GM12878 (cell line): ENCODE results near the gene STX10. TPM values are rescaled to one million over a fixed set of nuclear protein-coding genes. Genes with fewer than 3 reads are reported as not detected.

ENCODE experiments used
- ATAC-seq: fragments of 200-7000 bp; cut with Tn5 transposase; 3 replicates; pipeline ENCODE4 v1.9.1; 2020; ENCODE audit warnings: mild to moderate bottlenecking, moderate library complexity
- BruUV-seq: library from RNA; stranded (reverse); fragments of 400-500 nt; replicated peaks from 2 replicates; lab custom pipeline; 2021; lab: Mats Ljungman, UMichigan
- CTCF ChIA-PET: fragments of 300-600 bp; sonication (Branson Sonifier 250); formaldehyde crosslinking; extraction: SDS; loops from one replicate; lab custom pipeline; 2021; ENCODE audit warnings: inconsistent platforms; lab: Yijun Ruan, JAX
- POLR2A ChIA-PET: fragments of 350-600 bp; formaldehyde crosslinking; extraction: SDS; loops from one replicate; lab custom pipeline; 2021; ENCODE audit warnings: inconsistent platforms; lab: Charles Lee
- RAD21 ChIA-PET: fragments of 300-600 bp; sonication (Branson Sonifier 250); formaldehyde crosslinking; loops from one replicate; lab custom pipeline; 2023; ENCODE audit warnings: antibody characterized with exemption; ENCODE audit not compliant: unreplicated experiment; lab: Charles Lee
- SMC1A ChIA-PET: fragments of 300-600 bp; sonication (Branson Sonifier 250); formaldehyde crosslinking; loops from one replicate; lab custom pipeline; 2023; ENCODE audit not compliant: unreplicated experiment, uncharacterized antibody; lab: Charles Lee
- DNase-seq: peaks from one replicate; pipeline ENCODE4 v3.0.0-alpha.2; 2011; ENCODE audit warnings: low read depth, low spot score
- FAIRE-seq: peaks from 3 replicates; lab custom pipeline; 2011; peaks lifted over from hg19 to GRCh38; lab: Jason Lieb, UNC
- H2AFZ ChIP-seq: 2 replicates; pipeline ENCODE4 v1.6.0; 2011; ENCODE audit warnings: low read depth, low read length, control low read depth; ENCODE audit not compliant: control insufficient read depth
- H3K27ac ChIP-seq: 2 replicates; pipeline ENCODE4 v1.5.1; 2011; ENCODE audit warnings: control low read depth; ENCODE audit not compliant: control insufficient read depth, insufficient read depth
- H3K27me3 ChIP-seq, 2 experiments: replicated peaks in 1 of 2; 2 replicates each; pipeline versions ENCODE4 v1.6.0 to v1.6.1; 2011; ENCODE audit warnings: low read length in 1 of 2; ENCODE audit not compliant: control insufficient read depth in 2 of 2, insufficient read depth in 2 of 2
- H3K36me3 ChIP-seq, 2 experiments: 2 replicates each; pipeline ENCODE4 v1.5.1; 2011; ENCODE audit warnings: low read length in 1 of 2; ENCODE audit not compliant: control insufficient read depth in 2 of 2, insufficient read depth in 2 of 2
- H3K4me1 ChIP-seq: 2 replicates; pipeline ENCODE4 v1.6.1; 2011; ENCODE audit warnings: mild to moderate bottlenecking, low read length, moderate library complexity, mixed read lengths; ENCODE audit not compliant: control insufficient read depth, insufficient read depth
- H3K4me2 ChIP-seq: 2 replicates; pipeline ENCODE4 v1.6.0; 2011; ENCODE audit warnings: control low read depth; ENCODE audit not compliant: control insufficient read depth, insufficient read depth
- H3K4me3 ChIP-seq: fragments of 200-600 bp; sonication (generic); 2 replicates; pipeline ENCODE4 v1.5.1; 2016
- H3K79me2 ChIP-seq: 2 replicates; pipeline ENCODE4 v1.6.0; 2011; ENCODE audit warnings: low read length; ENCODE audit not compliant: control insufficient read depth, insufficient read depth
- H3K9ac ChIP-seq: 2 replicates; pipeline ENCODE4 v1.8.0; 2011; ENCODE audit warnings: low read length, control low read depth, mixed read lengths; ENCODE audit not compliant: control insufficient read depth, insufficient read depth
- H3K9me3 ChIP-seq: replicated peaks from 3 replicates; pipeline ENCODE4 v1.5.1; 2011; ENCODE audit warnings: mild to moderate bottlenecking, low read length; ENCODE audit not compliant: control insufficient read depth, insufficient read depth
- H4K20me1 ChIP-seq: 2 replicates; pipeline ENCODE4 v1.6.0; 2011; ENCODE audit not compliant: control insufficient read depth, insufficient read depth
- GATAD2B ChIP-seq: fragments of 450-650 bp; conservative IDR thresholded peaks from 2 replicates; pipeline ENCODE4 v1.6.1; 2017; ENCODE audit warnings: low read depth, mild to moderate bottlenecking, moderate library complexity
- JUNB ChIP-seq: IDR thresholded peaks from 2 replicates; pipeline ENCODE4 v1.6.1; 2016; ENCODE audit warnings: antibody characterized with exemption, mild to moderate bottlenecking
- MXI1 ChIP-seq: fragments of 150-350 bp; IDR thresholded peaks from 2 replicates; pipeline ENCODE4 v1.6.1; 2011; ENCODE audit warnings: low read depth, mild to moderate bottlenecking, inconsistent platforms, low read length, improper control_type of control experiment
- NR2F1 ChIP-seq: fragments of 450-650 bp; conservative IDR thresholded peaks from 2 replicates; pipeline ENCODE4 v1.6.1; 2017; ENCODE audit warnings: mild to moderate bottlenecking
- TAF1 ChIP-seq: IDR thresholded peaks from 2 replicates; pipeline ENCODE4 v1.6.1; 2011; ENCODE audit warnings: mild to moderate bottlenecking, low read depth, low read length, borderline replicate concordance
- WGBS: methylation state at CpG from one replicate; pipeline ENCODE4 v1.1.6; 2016; ENCODE audit warnings: low lambda C conversion rate; ENCODE audit not compliant: insufficient replicate concordance, insufficient coverage; ENCODE audit errors: missing lambda C conversion rate; 5-methylcytosine and 5-hydroxymethylcytosine counted together
- in situ Hi-C: fragments of 300-500 bp; cut with MboI; formaldehyde crosslinking; loops from 9 replicates; pipeline ENCODE4 v1.14.3; 2018; ENCODE audit warnings: mixed read lengths
- intact Hi-C: fragments of 100-400 bp; cut with micrococcal nuclease; formaldehyde crosslinking; loops from one replicate; pipeline ENCODE4 v1.14.2; 2022; ENCODE audit not compliant: unreplicated experiment
- polyA plus RNA-seq, 11 experiments: library from polyadenylated mRNA; depleted of rRNA in 4 of 11; unstranded in 6 of 11; stranded (reverse) in 5 of 11; fragments of >200 nt; fragmentation: Nextera tagmentation in 4 of 11; fragmentation: Illumina TruSeq in 1 of 11; extraction: Ambion mirVana in 4 of 11; extraction: Trizol in 1 of 11; gene quantifications; 1 replicate in 1 of 11; 2 replicates in 10 of 11; pipeline versions ENCODE4 v1.2.1 to v1.2.3, GENCODE V29; 2011 to 2016; ENCODE audit warnings: inconsistent platforms in 2 of 11, missing spikeins in 2 of 11, low read depth in 1 of 11
- total RNA-seq, 4 experiments: library from RNA; depleted of rRNA in 3 of 4; stranded (reverse); fragments of >200 nt in 3 of 4; fragmentation: Illumina TruSeq in 1 of 4; extraction: Trizol in 1 of 4; gene quantifications; 2 replicates each; pipeline versions ENCODE4 v1.2.1 to v1.2.3, GENCODE V29; 2013 to 2021
- TF ChIP-seq, protein P1 (sequence below): IDR thresholded peaks from 2 replicates; pipeline ENCODE4 v1.6.1; 2012; ENCODE audit warnings: low read depth, low read length, improper control_type of control experiment
- TF ChIP-seq, protein P2 (sequence below): fragments of 150-350 bp; IDR thresholded peaks from 2 replicates; pipeline ENCODE4 v1.6.1; 2014; ENCODE audit warnings: mild to moderate bottlenecking, low read depth, low read length

The STX10 gene
- total and polyA plus RNA-seq, 10 of the 15 experiments (the other 5 are each of a cell fraction or from before 2014, with no cell fraction given) = 0.56 to 76.1 (median 47.6) TPM

DNA sequence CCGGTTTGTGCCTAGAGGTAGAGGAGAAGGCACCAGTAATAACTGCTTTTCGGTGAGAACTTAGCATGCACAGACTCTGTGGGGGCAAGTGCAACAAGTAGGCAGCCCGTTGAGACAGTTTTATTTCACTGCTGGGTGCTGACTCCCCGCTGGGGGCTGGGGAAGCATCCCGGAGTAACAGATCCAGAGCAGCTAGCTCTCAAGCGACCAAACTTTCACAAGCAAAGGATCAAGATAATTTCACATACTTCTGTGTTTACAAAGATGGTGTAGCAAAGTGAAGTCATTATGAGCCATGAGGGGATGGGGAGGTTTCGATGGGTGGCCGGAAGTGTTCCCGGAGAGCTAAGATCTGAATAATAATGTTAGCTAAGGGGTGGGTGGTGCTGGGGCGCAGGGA, 29.4 kb downstream of the STX10 start:
- TF ChIP-seq JUNB = no peak
- TF ChIP-seq, protein P1, sequence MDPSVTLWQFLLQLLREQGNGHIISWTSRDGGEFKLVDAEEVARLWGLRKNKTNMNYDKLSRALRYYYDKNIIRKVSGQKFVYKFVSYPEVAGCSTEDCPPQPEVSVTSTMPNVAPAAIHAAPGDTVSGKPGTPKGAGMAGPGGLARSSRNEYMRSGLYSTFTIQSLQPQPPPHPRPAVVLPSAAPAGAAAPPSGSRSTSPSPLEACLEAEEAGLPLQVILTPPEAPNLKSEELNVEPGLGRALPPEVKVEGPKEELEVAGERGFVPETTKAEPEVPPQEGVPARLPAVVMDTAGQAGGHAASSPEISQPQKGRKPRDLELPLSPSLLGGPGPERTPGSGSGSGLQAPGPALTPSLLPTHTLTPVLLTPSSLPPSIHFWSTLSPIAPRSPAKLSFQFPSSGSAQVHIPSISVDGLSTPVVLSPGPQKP = no peak
- TF ChIP-seq GATAD2B = no peak
- TF ChIP-seq NR2F1 = no peak
- no peak for TF ChIP-seq MXI1
- TF ChIP-seq, protein P2, sequence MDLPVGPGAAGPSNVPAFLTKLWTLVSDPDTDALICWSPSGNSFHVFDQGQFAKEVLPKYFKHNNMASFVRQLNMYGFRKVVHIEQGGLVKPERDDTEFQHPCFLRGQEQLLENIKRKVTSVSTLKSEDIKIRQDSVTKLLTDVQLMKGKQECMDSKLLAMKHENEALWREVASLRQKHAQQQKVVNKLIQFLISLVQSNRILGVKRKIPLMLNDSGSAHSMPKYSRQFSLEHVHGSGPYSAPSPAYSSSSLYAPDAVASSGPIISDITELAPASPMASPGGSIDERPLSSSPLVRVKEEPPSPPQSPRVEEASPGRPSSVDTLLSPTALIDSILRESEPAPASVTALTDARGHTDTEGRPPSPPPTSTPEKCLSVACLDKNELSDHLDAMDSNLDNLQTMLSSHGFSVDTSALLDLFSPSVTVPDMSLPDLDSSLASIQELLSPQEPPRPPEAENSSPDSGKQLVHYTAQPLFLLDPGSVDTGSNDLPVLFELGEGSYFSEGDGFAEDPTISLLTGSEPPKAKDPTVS = no peak
- no peak for TF ChIP-seq TAF1
- Histone ChIP-seq H3K4me3 (peak overlapping the region; percentile 32; the same call in 1 of the 2 replicates), H3K4me1 (peaks cover 25% of the 10 kb centered on the region), H3K4me2 (peak overlapping the region; percentile 90; the same call in 1 of the 2 replicates), H4K20me1 (peaks cover 10% of the 10 kb centered on the region), H2AFZ (no peak overlapping the region), H3K9ac (no peak overlapping the region; the same call in 1 of the 2 replicates), H3K36me3 (peaks cover 5 to 7% of the 10 kb centered on the region in 2 experiments; a peak in 3 of 4 replicates), H3K9me3 (no peaks in the 10 kb centered on the region), H3K27me3 (no peaks in the 10 kb centered on the region), H3K27ac (no peak overlapping the region), H3K79me2 (peaks cover 58% of the 10 kb centered on the region)
- 88% methylated on average over 10 of the region's 10 CpGs for WGBS
- intact Hi-C loops = no loop called here
- CTCF ChIA-PET = interaction anchor here (1.3 to 3.0 kb wide), 2 partner anchors 16 to 29 kb away, joined by 3 to 13 read pairs; partner anchors contain the start of genes IER2 and STX10
- DNase-seq (no peak), FAIRE-seq (no peak), ATAC-seq (no peak)
- POLR2A ChIA-PET = interaction anchor here (0.6 to 0.9 kb wide), 2 partner anchors 9 to 32 kb away, joined by 3 read pairs; no protein-coding TSS in a partner anchor
- RAD21 ChIA-PET = interaction anchor here (1.4 kb wide), 1 partner anchor 29 kb away, joined by 3 read pairs; the partner anchor contains the start of genes IER2 and STX10
- in situ Hi-C loops = no loop called here
- BruUV-seq = no TSS peak
- SMC1A ChIA-PET = no interaction called here
